HEK293T (cell line): Measurements from ENCODE around the gene SIRPA.

Experiments
- CTBP1 ChIP-seq: fragments of 450-650 bp; IDR thresholded peaks from 2 replicates; pipeline ENCODE4 v1.6.1; 2016; ENCODE audit warnings: borderline replicate concordance
- FOXA1 ChIP-seq: fragments of 450-650 bp; IDR thresholded peaks from 2 replicates; pipeline ENCODE4 v1.6.1; 2016; ENCODE audit warnings: mild to moderate bottlenecking

DNA sequence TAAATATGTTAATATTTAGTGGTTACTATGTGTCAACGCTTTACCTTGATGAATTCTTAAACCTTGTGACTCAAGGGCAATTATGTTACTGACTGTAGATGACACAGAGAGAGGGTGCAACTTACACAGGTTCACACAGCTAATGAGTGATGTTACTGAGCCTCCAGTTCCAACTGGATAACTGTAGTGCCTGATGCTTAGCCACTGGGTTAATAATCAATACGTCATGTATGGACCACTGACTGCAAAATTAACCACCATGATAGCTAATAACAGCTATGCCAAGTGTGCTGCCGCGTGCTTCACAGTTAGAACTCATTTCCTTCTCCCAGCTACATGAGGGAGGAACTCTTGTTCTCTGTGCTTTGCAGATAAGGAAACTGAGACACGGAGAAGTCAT is 45.4 kb downstream of the SIRPA start:
- no peak for TF ChIP-seq CTBP1
- no peak for TF ChIP-seq FOXA1
